ENCODE measurements around the gene HS6ST1.

Gene HS6ST1

GRCh38 chr2:128237081-128237534, 81.6 kb downstream of the HS6ST1 start:
- H3K27ac ChIP-seq = no peak overlapping the region

GRCh38 chr2:128236491-128237035, 82.1 kb downstream of the HS6ST1 start:
- TF ChIP-seq CTCF (conservative IDR thresholded peaks at IDR 0.05) = no peak
- no peak overlapping the region for H3K27ac ChIP-seq

More at GRCh38 chr2:128237081-128237534, 81.6 kb downstream of the HS6ST1 start:
- no peak for TF ChIP-seq CTCF (conservative IDR thresholded peaks at IDR 0.05)

GRCh38 chr2:128235581-128235980, 83.1 kb downstream of the HS6ST1 start:
- no peak overlapping the region for H3K27ac ChIP-seq
- TF ChIP-seq CTCF (conservative IDR thresholded peaks at IDR 0.05) = no peak

GRCh38 chr2:128234613-128235012, 84.1 kb downstream of the HS6ST1 start:
- TF ChIP-seq CTCF (conservative IDR thresholded peaks at IDR 0.05) = no peak
- H3K27ac ChIP-seq = no peak overlapping the region

GRCh38 chr2:128233790-128234395, 84.8 kb downstream of the HS6ST1 start:
- H3K27ac ChIP-seq = peak overlapping the region; percentile 60; the same call in 1 of the 2 replicates
- TF ChIP-seq CTCF (conservative IDR thresholded peaks at IDR 0.05) = peak; percentile 21

GRCh38 chr2:128232965-128233789, 85.5 kb downstream of the HS6ST1 start:
- peak; percentile 94 for TF ChIP-seq CTCF (conservative IDR thresholded peaks at IDR 0.05)
- peak overlapping the region; percentile 60 for H3K27ac ChIP-seq

GRCh38 chr2:128228894-128229293, 89.8 kb downstream of the HS6ST1 start:
- H3K27ac ChIP-seq = no peak overlapping the region
- TF ChIP-seq CTCF (conservative IDR thresholded peaks at IDR 0.05) = no peak

Data from VCaP (cell line).